C4-2B (cell line): ENCODE data around the gene ADH4.

Experiments
- ZFX ChIP-seq: fragments of 450-650 bp; IDR thresholded peaks from 2 replicates; pipeline ENCODE4 v1.6.1; 2017
- TF ChIP-seq, protein P1 (sequence below): fragments of 450-650 bp; conservative IDR thresholded peaks from 2 replicates; pipeline ENCODE4 v1.5.1; 2017; ENCODE audit warnings: mild to moderate bottlenecking

GRCh38 chr4:99079625-99080295 lies 64.3 kb downstream of the ADH4 start:
- TF ChIP-seq, protein P1, sequence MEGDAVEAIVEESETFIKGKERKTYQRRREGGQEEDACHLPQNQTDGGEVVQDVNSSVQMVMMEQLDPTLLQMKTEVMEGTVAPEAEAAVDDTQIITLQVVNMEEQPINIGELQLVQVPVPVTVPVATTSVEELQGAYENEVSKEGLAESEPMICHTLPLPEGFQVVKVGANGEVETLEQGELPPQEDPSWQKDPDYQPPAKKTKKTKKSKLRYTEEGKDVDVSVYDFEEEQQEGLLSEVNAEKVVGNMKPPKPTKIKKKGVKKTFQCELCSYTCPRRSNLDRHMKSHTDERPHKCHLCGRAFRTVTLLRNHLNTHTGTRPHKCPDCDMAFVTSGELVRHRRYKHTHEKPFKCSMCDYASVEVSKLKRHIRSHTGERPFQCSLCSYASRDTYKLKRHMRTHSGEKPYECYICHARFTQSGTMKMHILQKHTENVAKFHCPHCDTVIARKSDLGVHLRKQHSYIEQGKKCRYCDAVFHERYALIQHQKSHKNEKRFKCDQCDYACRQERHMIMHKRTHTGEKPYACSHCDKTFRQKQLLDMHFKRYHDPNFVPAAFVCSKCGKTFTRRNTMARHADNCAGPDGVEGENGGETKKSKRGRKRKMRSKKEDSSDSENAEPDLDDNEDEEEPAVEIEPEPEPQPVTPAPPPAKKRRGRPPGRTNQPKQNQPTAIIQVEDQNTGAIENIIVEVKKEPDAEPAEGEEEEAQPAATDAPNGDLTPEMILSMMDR = no peak
- TF ChIP-seq ZFX = no peak
